ENCODE data around the gene GYG2. TPM values are rescaled to one million over a fixed set of nuclear protein-coding genes. Genes with fewer than 3 reads are reported as not detected.

Gene GYG2
- total RNA-seq, 1 experiment from 2014 or later, result 9.0 TPM

- DNase-seq, result no peak
- H3K9me3 Mint-ChIP-seq (ENCODE audit: low read depth, unreplicated experiment), result no peaks in the 10 kb centered on the region
- H3K4me1 Mint-ChIP-seq (ENCODE audit: low read depth, unreplicated experiment), result no peaks in the 10 kb centered on the region
- no peak overlapping the region for H3K4me3 Mint-ChIP-seq (ENCODE audit: low read depth, unreplicated experiment)
- CTCF ChIA-PET, result interaction anchor here (0.6 kb wide), 1 partner anchor 893 kb away, joined by 3 read pairs; no protein-coding TSS in a partner anchor
- no TSS peak for BruUV-seq (replicated peaks)
- H3K27me3 Mint-ChIP-seq (ENCODE audit: unreplicated experiment), result no peaks in the 10 kb centered on the region
- TF ChIP-seq, protein P1, sequence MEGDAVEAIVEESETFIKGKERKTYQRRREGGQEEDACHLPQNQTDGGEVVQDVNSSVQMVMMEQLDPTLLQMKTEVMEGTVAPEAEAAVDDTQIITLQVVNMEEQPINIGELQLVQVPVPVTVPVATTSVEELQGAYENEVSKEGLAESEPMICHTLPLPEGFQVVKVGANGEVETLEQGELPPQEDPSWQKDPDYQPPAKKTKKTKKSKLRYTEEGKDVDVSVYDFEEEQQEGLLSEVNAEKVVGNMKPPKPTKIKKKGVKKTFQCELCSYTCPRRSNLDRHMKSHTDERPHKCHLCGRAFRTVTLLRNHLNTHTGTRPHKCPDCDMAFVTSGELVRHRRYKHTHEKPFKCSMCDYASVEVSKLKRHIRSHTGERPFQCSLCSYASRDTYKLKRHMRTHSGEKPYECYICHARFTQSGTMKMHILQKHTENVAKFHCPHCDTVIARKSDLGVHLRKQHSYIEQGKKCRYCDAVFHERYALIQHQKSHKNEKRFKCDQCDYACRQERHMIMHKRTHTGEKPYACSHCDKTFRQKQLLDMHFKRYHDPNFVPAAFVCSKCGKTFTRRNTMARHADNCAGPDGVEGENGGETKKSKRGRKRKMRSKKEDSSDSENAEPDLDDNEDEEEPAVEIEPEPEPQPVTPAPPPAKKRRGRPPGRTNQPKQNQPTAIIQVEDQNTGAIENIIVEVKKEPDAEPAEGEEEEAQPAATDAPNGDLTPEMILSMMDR (IDR thresholded peaks at IDR 0.05; ENCODE audit: unreplicated experiment), result no peak
- no peak overlapping the region for H3K27ac Mint-ChIP-seq (ENCODE audit: unreplicated experiment)
- no peaks in the 10 kb centered on the region for H3K36me3 Mint-ChIP-seq (ENCODE audit: insufficient read depth, unreplicated experiment)
- intact Hi-C loops (cut with micrococcal nuclease; ENCODE audit: unreplicated experiment), result no loop called here
Observed at GRCh38 chrX:2831471-2832228, 2.9 kb downstream of the GYG2 start.

DNA sequence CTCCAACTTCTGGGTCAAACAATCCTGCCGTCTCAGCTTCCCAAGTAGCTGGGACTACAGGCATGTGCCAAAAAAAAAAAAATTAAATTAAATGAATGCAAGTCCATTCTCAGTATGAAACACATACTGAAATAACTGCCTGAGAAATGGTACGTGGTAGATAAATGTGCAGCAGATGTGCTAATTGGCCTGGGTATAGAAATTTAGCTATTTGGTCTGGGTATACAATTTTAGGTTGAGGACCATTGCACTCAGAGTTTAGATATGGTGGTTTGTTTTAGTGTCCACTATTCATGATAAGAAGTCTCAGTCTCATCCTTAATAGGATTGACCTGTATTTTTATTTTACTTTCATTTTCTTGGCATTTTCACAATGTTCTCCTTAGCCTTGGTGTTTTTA, 9.2 kb downstream of the GYG2 start:
- H3K4me3 Mint-ChIP-seq (ENCODE audit: low read depth, unreplicated experiment), result no peak overlapping the region
- H3K27ac Mint-ChIP-seq (ENCODE audit: unreplicated experiment), result no peak overlapping the region
- DNase-seq, result no peak
- intact Hi-C loops (cut with micrococcal nuclease; ENCODE audit: unreplicated experiment), result no loop called here
- CTCF ChIA-PET, result no interaction called here
- no peaks in the 10 kb centered on the region for H3K4me1 Mint-ChIP-seq (ENCODE audit: low read depth, unreplicated experiment)
- peaks cover 12% of the 10 kb centered on the region for H3K9me3 Mint-ChIP-seq (ENCODE audit: low read depth, unreplicated experiment)
- no peaks in the 10 kb centered on the region for H3K27me3 Mint-ChIP-seq (ENCODE audit: unreplicated experiment)
- TF ChIP-seq, protein P1 (IDR thresholded peaks at IDR 0.05; ENCODE audit: unreplicated experiment), result no peak
- no TSS peak for BruUV-seq (replicated peaks)
- H3K36me3 Mint-ChIP-seq (ENCODE audit: insufficient read depth, unreplicated experiment), result no peaks in the 10 kb centered on the region

- BruUV-seq (replicated peaks), result no TSS peak
- peaks cover 12% of the 10 kb centered on the region for H3K9me3 Mint-ChIP-seq (ENCODE audit: low read depth, unreplicated experiment)
- H3K4me1 Mint-ChIP-seq (ENCODE audit: low read depth, unreplicated experiment), result no peaks in the 10 kb centered on the region
- H3K4me3 Mint-ChIP-seq (ENCODE audit: low read depth, unreplicated experiment), result no peak overlapping the region
- TF ChIP-seq, protein P1 (IDR thresholded peaks at IDR 0.05; ENCODE audit: unreplicated experiment), result no peak
- H3K27ac Mint-ChIP-seq (ENCODE audit: unreplicated experiment), result no peak overlapping the region
- H3K27me3 Mint-ChIP-seq (ENCODE audit: unreplicated experiment), result no peaks in the 10 kb centered on the region
- H3K36me3 Mint-ChIP-seq (ENCODE audit: insufficient read depth, unreplicated experiment), result no peaks in the 10 kb centered on the region
- DNase-seq, result no peak
- CTCF ChIA-PET, result no interaction called here
- intact Hi-C loops (cut with micrococcal nuclease; ENCODE audit: unreplicated experiment), result no loop called here
Observed at GRCh38 chrX:2840961-2841360, 12.2 kb downstream of the GYG2 start.

DNA sequence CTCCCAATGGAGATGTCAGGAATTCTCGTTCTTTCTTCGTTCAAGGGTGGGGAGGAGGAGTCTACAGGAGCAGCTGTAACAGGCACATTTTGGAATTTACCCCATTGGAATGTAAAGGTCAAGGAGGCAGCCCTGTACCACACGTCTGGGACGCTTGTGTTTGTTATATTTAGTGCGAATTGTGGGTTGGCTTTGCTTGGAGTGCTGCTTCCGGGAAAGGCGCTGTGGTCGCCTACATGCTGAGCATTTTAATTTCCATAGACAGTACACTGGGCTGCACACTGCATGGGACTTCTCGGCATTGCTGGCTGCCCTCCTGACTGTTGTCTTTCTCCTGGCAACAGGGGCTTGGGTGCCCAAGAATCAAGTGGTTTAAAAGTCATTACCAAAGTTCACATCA, 12.8 kb downstream of the GYG2 start:
- peaks cover 12% of the 10 kb centered on the region for H3K9me3 Mint-ChIP-seq (ENCODE audit: low read depth, unreplicated experiment)
- no peak overlapping the region for H3K27ac Mint-ChIP-seq (ENCODE audit: unreplicated experiment)
- no peak overlapping the region for H3K4me3 Mint-ChIP-seq (ENCODE audit: low read depth, unreplicated experiment)
- DNase-seq, result no peak
- no peaks in the 10 kb centered on the region for H3K27me3 Mint-ChIP-seq (ENCODE audit: unreplicated experiment)
- no peaks in the 10 kb centered on the region for H3K36me3 Mint-ChIP-seq (ENCODE audit: insufficient read depth, unreplicated experiment)
- intact Hi-C loops (cut with micrococcal nuclease; ENCODE audit: unreplicated experiment), result no loop called here
- no peaks in the 10 kb centered on the region for H3K4me1 Mint-ChIP-seq (ENCODE audit: low read depth, unreplicated experiment)
- no TSS peak for BruUV-seq (replicated peaks)
- CTCF ChIA-PET, result no interaction called here
- TF ChIP-seq, protein P1 (IDR thresholded peaks at IDR 0.05; ENCODE audit: unreplicated experiment), result no peak
